OCI-LY7 (cell line): ENCODE measurements around the gene COL20A1. TPM values are rescaled to one million over a fixed set of nuclear protein-coding genes. Genes with fewer than 3 reads are reported as not detected.

Experiments
- BruUV-seq: library from RNA; stranded (reverse); fragments of 400-500 nt; replicated peaks from 2 replicates; lab custom pipeline; 2021; lab: Mats Ljungman, UMichigan
- CTCF ChIA-PET: fragments of 300-600 bp; sonication (Branson Sonifier 250); formaldehyde crosslinking; loops from one replicate; lab custom pipeline; 2022; ENCODE audit warnings: antibody characterized with exemption; ENCODE audit not compliant: unreplicated experiment; lab: Charles Lee
- POLR2A ChIA-PET: fragments of 300-600 bp; sonication (Branson Sonifier 250); formaldehyde crosslinking; loops from one replicate; lab custom pipeline; 2022; ENCODE audit warnings: antibody characterized with exemption; lab: Charles Lee
- DNase-seq: peaks from one replicate; pipeline ENCODE4 v3.0.0-alpha.2; 2015; ENCODE audit warnings: low spot score
- H2AFZ ChIP-seq: fragments of 200-600 bp; sonication (generic), shearing (Covaris generic); 2 replicates; pipeline ENCODE4 v1.6.1; 2014; ENCODE audit warnings: mild to moderate bottlenecking, antibody characterized with exemption, low read length, moderate library complexity
- H3K27ac ChIP-seq: fragments of 200-600 bp; sonication (generic); 2 replicates; pipeline ENCODE4 v1.5.1; 2014; ENCODE audit warnings: mixed run types, low read depth, mild to moderate bottlenecking, moderate library complexity, low read length, inconsistent platforms; ENCODE audit not compliant: poor library complexity, severe bottlenecking
- H3K36me3 ChIP-seq: fragments of 200-600 bp; sonication (generic); 2 replicates; pipeline ENCODE4 v1.6.1; 2014; ENCODE audit warnings: mild to moderate bottlenecking, antibody characterized with exemption, low read length, moderate library complexity, mixed read lengths; ENCODE audit not compliant: insufficient read depth
- H3K4me1 ChIP-seq: fragments of 200-600 bp; sonication (generic); 2 replicates; pipeline ENCODE4 v1.5.1; 2014; ENCODE audit warnings: mild to moderate bottlenecking, low read length; ENCODE audit not compliant: insufficient read depth, poor library complexity, severe bottlenecking
- H3K4me2 ChIP-seq: fragments of 200-600 bp; sonication (generic); 2 replicates; pipeline ENCODE4 v1.6.1; 2014; ENCODE audit warnings: mild to moderate bottlenecking, low read length
- H3K4me3 ChIP-seq: fragments of 200-600 bp; sonication (generic); 2 replicates; pipeline ENCODE4 v1.5.1; 2014; ENCODE audit warnings: mild to moderate bottlenecking, low read depth, low read length; ENCODE audit not compliant: poor library complexity, severe bottlenecking
- H3K79me2 ChIP-seq: fragments of 200-600 bp; sonication (generic); 2 replicates; pipeline ENCODE4 v1.6.1; 2016; ENCODE audit warnings: low read depth, mild to moderate bottlenecking, low read length, moderate library complexity, mixed read lengths; ENCODE audit not compliant: insufficient read depth
- H3K9me2 ChIP-seq: fragments of 200-600 bp; sonication (generic); 2 replicates; pipeline ENCODE4 v1.6.1; 2016; ENCODE audit warnings: mild to moderate bottlenecking, low read length, mixed read lengths; ENCODE audit not compliant: insufficient read depth
- H3K9me3 ChIP-seq: fragments of 200-600 bp; sonication (generic); 2 replicates; pipeline ENCODE4 v1.6.1; 2014; ENCODE audit warnings: mild to moderate bottlenecking, mixed run types, low read length, mixed read lengths
- H4K20me1 ChIP-seq: fragments of 200-600 bp; sonication (generic); 2 replicates; pipeline ENCODE4 v1.6.1; 2014; ENCODE audit warnings: mild to moderate bottlenecking, antibody characterized with exemption, low read length, moderate library complexity, mixed read lengths; ENCODE audit not compliant: insufficient read depth
- CTCF ChIP-seq: fragments of 200-600 bp; sonication (generic); conservative IDR thresholded peaks from 2 replicates; pipeline ENCODE4 v1.5.1; 2014; ENCODE audit warnings: mild to moderate bottlenecking, antibody characterized with exemption, low read length, moderate library complexity, mixed read lengths
- EZH2phosphoT487 ChIP-seq: fragments of 200-600 bp; sonication (generic); IDR thresholded peaks from 2 replicates; pipeline ENCODE4 v1.6.1; 2018; ENCODE audit warnings: low read depth, borderline replicate concordance, mild to moderate bottlenecking, mixed run types, antibody characterized with exemption, low read length, moderate library complexity, mixed read lengths
- intact Hi-C: fragments of 100-400 bp; cut with micrococcal nuclease; formaldehyde crosslinking; loops from one replicate; pipeline ENCODE4 v1.10.0; 2022; ENCODE audit not compliant: unreplicated experiment
- total RNA-seq, 2 experiments: library from RNA; depleted of rRNA in 1 of 2; stranded (reverse); fragments of >200 nt in 1 of 2; shearing (Covaris generic) in 1 of 2; gene quantifications; 2 replicates each; pipeline ENCODE4 v1.2.3, GENCODE V29; 2014 to 2022

COL20A1 gene
- total RNA-seq, 2 experiments from 2014 or later, result 0.15 TPM; not detected in 1

GRCh38 chr20:63267691-63268090, 25.3 kb upstream of the COL20A1 start:
- intact Hi-C loops, result no loop called here
- Histone ChIP-seq H3K4me2 (no peak overlapping the region), H2AFZ (no peak overlapping the region), H4K20me1 (no peaks in the 10 kb centered on the region), H3K27ac (no peak overlapping the region), H3K79me2 (no peaks in the 10 kb centered on the region), H3K36me3 (no peaks in the 10 kb centered on the region), H3K4me1 (peaks cover 5% of the 10 kb centered on the region), H3K9me3 (no peaks in the 10 kb centered on the region), H3K9me2 (no peaks in the 10 kb centered on the region), H3K4me3 (no peak overlapping the region)
- no peak for TF ChIP-seq EZH2phosphoT487
- no peak for TF ChIP-seq CTCF
- DNase-seq, result no peak
- ChIA-PET POLR2A (no interaction called here), CTCF (no interaction called here)
- BruUV-seq, result no TSS peak

- ChIA-PET POLR2A (no interaction called here), CTCF (no interaction called here)
- Histone ChIP-seq H3K4me3 (no peak overlapping the region), H3K4me1 (peaks cover 5% of the 10 kb centered on the region), H4K20me1 (0 out of 2 replicates have a peak, but pooled peaks cover 3% of the 10 kb centered on the region), H2AFZ (no peak overlapping the region), H3K27ac (no peak overlapping the region), H3K9me3 (no peaks in the 10 kb centered on the region), H3K79me2 (peaks cover 5% of the 10 kb centered on the region), H3K36me3 (no peaks in the 10 kb centered on the region), H3K9me2 (no peaks in the 10 kb centered on the region), H3K4me2 (no peak overlapping the region)
- BruUV-seq, result no TSS peak
- intact Hi-C loops, result no loop called here
- no peak for DNase-seq
- no peak for TF ChIP-seq EZH2phosphoT487
- no peak for TF ChIP-seq CTCF
Measured at GRCh38 chr20:63268256-63268655, 24.7 kb upstream of the COL20A1 start.

- peaks cover 11% of the 10 kb centered on the region for H3K79me2 ChIP-seq
- H3K4me2 ChIP-seq, result no peak overlapping the region
- no peak overlapping the region for H2AFZ ChIP-seq
- H3K4me3 ChIP-seq, result no peak overlapping the region
- intact Hi-C loops, result no loop called here
- H4K20me1 ChIP-seq, result peaks cover 9% of the 10 kb centered on the region; the same call in 1 of the 2 replicates
- ChIA-PET POLR2A (no interaction called here), CTCF (no interaction called here)
- peaks cover 10% of the 10 kb centered on the region for H3K4me1 ChIP-seq
- TF ChIP-seq CTCF, result no peak
- TF ChIP-seq EZH2phosphoT487, result no peak
- H3K27ac ChIP-seq, result no peak overlapping the region
- no peak for DNase-seq
- no peaks in the 10 kb centered on the region for H3K9me2 ChIP-seq
- H3K36me3 ChIP-seq, result no peaks in the 10 kb centered on the region
- no TSS peak for BruUV-seq
- H3K9me3 ChIP-seq, result no peaks in the 10 kb centered on the region
Measured at GRCh38 chr20:63268671-63269439, 24.1 kb upstream of the COL20A1 start.
